GM18505 (cell line): ENCODE measurements around the gene MDFI.

ENCODE experiments used
- ATAC-seq: cut with Tn5 transposase; IDR thresholded peaks from one replicate; pipeline ENCODE4 v1.9.1; 2021; ENCODE audit not compliant: unreplicated experiment
- POLR2A ChIP-seq: IDR thresholded peaks from 4 replicates; pipeline ENCODE4 v1.6.1; 2011; ENCODE audit warnings: borderline replicate concordance; ENCODE audit not compliant: insufficient read depth, insufficient read length; ENCODE audit errors: extremely low read depth

The MDFI gene

GRCh38 chr6:41679696-41680095 is 41.4 kb downstream of the MDFI start:
- TF ChIP-seq POLR2A, result no peak
- no peak for ATAC-seq

- no peak for TF ChIP-seq POLR2A
- no peak for ATAC-seq
Observed at GRCh38 chr6:41680182-41680965, 42.1 kb downstream of the MDFI start.

GRCh38 chr6:41682056-41682477 is 43.8 kb downstream of the MDFI start:
- no peak for TF ChIP-seq POLR2A
- ATAC-seq, result no peak

GRCh38 chr6:41682497-41683272 is 44.4 kb downstream of the MDFI start:
- no peak for ATAC-seq
- no peak for TF ChIP-seq POLR2A

GRCh38 chr6:41683273-41683522 is 44.9 kb downstream of the MDFI start:
- ATAC-seq, result no peak
- no peak for TF ChIP-seq POLR2A

- peak; percentile 56 for ATAC-seq
- peak; percentile 30 for TF ChIP-seq POLR2A
Observed at GRCh38 chr6:41683523-41684310, 45.4 kb downstream of the MDFI start.

GRCh38 chr6:41684311-41685180 is 46.3 kb downstream of the MDFI start:
- no peak for ATAC-seq
- no peak for TF ChIP-seq POLR2A

GRCh38 chr6:41685641-41686380 is 47.5 kb downstream of the MDFI start:
- TF ChIP-seq POLR2A, result no peak
- ATAC-seq, result no peak

- ATAC-seq, result no peak
- TF ChIP-seq POLR2A, result no peak
Observed at GRCh38 chr6:41687501-41688175, 49.4 kb downstream of the MDFI start.

GRCh38 chr6:41688256-41688965 is 50.1 kb downstream of the MDFI start:
- no peak for TF ChIP-seq POLR2A
- no peak for ATAC-seq
